ENCODE measurements around the gene FSD1L. TPM values are rescaled to one million over a fixed set of nuclear protein-coding genes. Genes with fewer than 3 reads are reported as not detected.

FSD1L gene
- total and polyA plus RNA-seq, 12 donors: 1.1 to 16.3 (median 7.6) TPM

GRCh38 chr9:105507096-105507790, 59.4 kb downstream of the FSD1L start:
- DNase-seq: no peak
- TF ChIP-seq CTCF (IDR thresholded peaks at IDR 0.05): no peak
- 90 to 95% methylated on average over 4 of the region's 4 CpGs for WGBS, 2 donors

GRCh38 chr9:105508530-105508929, 60.7 kb downstream of the FSD1L start:
- 95 to 99% methylated on average over 2 of the region's 2 CpGs for WGBS, 2 donors
- intact Hi-C loops (cut with DNase I): no loop called here

More at GRCh38 chr9:105507096-105507790, 59.4 kb downstream of the FSD1L start:
- Histone ChIP-seq H3K9me3 (no peaks in the 10 kb centered on the region), H3K36me3 (peaks cover 0 to 52% (median 0%) of the 10 kb centered on the region in 9 donors), H3K4me3 (no peak overlapping the region), H3K27me3 (no peaks in the 10 kb centered on the region), H3K4me1 (peaks cover 0 to 38% (median 0%) of the 10 kb centered on the region in 9 donors), H3K27ac (no peak overlapping the region)
- intact Hi-C loops (cut with DNase I): no loop called here
- no peak for ATAC-seq

GRCh38 chr9:105510024-105510423, 62.2 kb downstream of the FSD1L start:
- no peaks in the 10 kb centered on the region for H3K27me3 ChIP-seq
- H3K36me3 ChIP-seq: peaks cover 0 to 75% (median 0%) of the 10 kb centered on the region in 9 donors
- ATAC-seq: no peak
- WGBS, 2 donors: 90 to 100% methylated on average over 1 of the region's 1 CpG
- no peak for TF ChIP-seq CTCF (IDR thresholded peaks at IDR 0.05)
- H3K4me1 ChIP-seq: peaks cover 0 to 35% (median 0%) of the 10 kb centered on the region in 9 donors
- no peak overlapping the region for H3K27ac ChIP-seq
- no peak overlapping the region for H3K4me3 ChIP-seq
- intact Hi-C loops (cut with DNase I): no loop called here
- no peaks in the 10 kb centered on the region for H3K9me3 ChIP-seq
- no peak for DNase-seq

More at GRCh38 chr9:105508530-105508929, 60.7 kb downstream of the FSD1L start:
- no peak for TF ChIP-seq CTCF (IDR thresholded peaks at IDR 0.05)
- Histone ChIP-seq H3K27me3 (no peaks in the 10 kb centered on the region), H3K9me3 (no peaks in the 10 kb centered on the region), H3K4me1 (peaks cover 0 to 42% (median 0%) of the 10 kb centered on the region in 9 donors), H3K4me3 (no peak overlapping the region), H3K27ac (no peak overlapping the region), H3K36me3 (peaks cover 0 to 62% (median 0%) of the 10 kb centered on the region in 9 donors)
- DNase-seq (no peak), ATAC-seq (no peak)

- Histone ChIP-seq H3K9me3 (no peaks in the 10 kb centered on the region), H3K4me1 (peaks cover 0 to 35% (median 0%) of the 10 kb centered on the region in 9 donors), H3K27me3 (no peaks in the 10 kb centered on the region), H3K4me3 (no peak overlapping the region), H3K27ac (no peak overlapping the region), H3K36me3 (peaks cover 0 to 81% (median 0%) of the 10 kb centered on the region in 9 donors)
- DNase-seq: no peak
- intact Hi-C loops (cut with DNase I): no loop called here
- no peak for ATAC-seq
- no peak for TF ChIP-seq CTCF (IDR thresholded peaks at IDR 0.05)
Observed at GRCh38 chr9:105511446-105511845, 63.6 kb downstream of the FSD1L start.

Data from heart right ventricle (tissue), 16 donors.